Uterus (tissue), 2 donors: ENCODE results near the gene TLE2.

Source experiments
- POLR2A ChIP-seq, 2 donors: fragments of 450-650 bp; IDR thresholded peaks; one replicate each; pipeline ENCODE4 v1.6.1; 2016; ENCODE audit warnings: antibody characterized with exemption in 2 of 2, mild to moderate bottlenecking in 1 of 2, moderate library complexity in 1 of 2
- TF ChIP-seq, protein P1 (sequence below), 4 experiments: fragments of 200-600 bp in 2 of 4; fragments of 450-650 bp in 2 of 4; sonication (generic) in 2 of 4; IDR thresholded peaks; one replicate each; pipeline ENCODE4 v1.5.1; 2016 to 2019; ENCODE audit warnings: antibody characterized with exemption in 4 of 4, mild to moderate bottlenecking in 2 of 4, moderate library complexity in 1 of 4

DNA sequence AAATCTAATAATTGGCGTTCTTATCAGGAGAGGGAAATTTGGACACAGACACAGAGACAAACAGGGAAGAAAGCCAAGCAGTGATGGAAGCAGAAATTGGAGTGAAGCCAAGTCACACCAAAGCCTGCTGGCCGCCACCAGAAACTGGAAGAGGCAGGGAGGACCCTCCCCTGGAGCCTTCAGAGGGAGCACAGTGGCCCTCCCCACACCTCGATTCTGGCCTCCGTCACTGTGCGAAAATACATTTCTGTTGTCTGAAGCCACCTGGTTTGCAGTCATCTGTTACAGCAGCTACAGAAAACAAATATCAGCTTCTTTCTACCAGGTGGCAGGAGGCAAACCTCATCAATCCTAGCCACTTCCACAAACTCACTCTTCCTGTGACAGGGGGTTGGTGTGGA is 60.0 kb downstream of the TLE2 start:
- TF ChIP-seq, protein P1, sequence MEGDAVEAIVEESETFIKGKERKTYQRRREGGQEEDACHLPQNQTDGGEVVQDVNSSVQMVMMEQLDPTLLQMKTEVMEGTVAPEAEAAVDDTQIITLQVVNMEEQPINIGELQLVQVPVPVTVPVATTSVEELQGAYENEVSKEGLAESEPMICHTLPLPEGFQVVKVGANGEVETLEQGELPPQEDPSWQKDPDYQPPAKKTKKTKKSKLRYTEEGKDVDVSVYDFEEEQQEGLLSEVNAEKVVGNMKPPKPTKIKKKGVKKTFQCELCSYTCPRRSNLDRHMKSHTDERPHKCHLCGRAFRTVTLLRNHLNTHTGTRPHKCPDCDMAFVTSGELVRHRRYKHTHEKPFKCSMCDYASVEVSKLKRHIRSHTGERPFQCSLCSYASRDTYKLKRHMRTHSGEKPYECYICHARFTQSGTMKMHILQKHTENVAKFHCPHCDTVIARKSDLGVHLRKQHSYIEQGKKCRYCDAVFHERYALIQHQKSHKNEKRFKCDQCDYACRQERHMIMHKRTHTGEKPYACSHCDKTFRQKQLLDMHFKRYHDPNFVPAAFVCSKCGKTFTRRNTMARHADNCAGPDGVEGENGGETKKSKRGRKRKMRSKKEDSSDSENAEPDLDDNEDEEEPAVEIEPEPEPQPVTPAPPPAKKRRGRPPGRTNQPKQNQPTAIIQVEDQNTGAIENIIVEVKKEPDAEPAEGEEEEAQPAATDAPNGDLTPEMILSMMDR (IDR thresholded peaks at IDR 0.05), result no peak
- TF ChIP-seq POLR2A (IDR thresholded peaks at IDR 0.05), result no peak
